Activated naive CD8-positive, alpha-beta T cell treated with anti-CD3 and anti-CD28 coated beads, Interleukin-2, amount 10 ng/mL, durations not matched to agents 7 days and 5 days (primary cell): ENCODE measurements around the gene TMEM92. TPM values are rescaled to one million over a fixed set of nuclear protein-coding genes. Genes with fewer than 3 reads are reported as not detected.

Experiments
- ATAC-seq: fragments of 150-1000 bp; cut with Tn5 transposase; one replicate; pipeline ENCODE4 v1.10.0; 2021; ENCODE audit warnings: low read depth, moderate library complexity
- POLR2A ChIA-PET: fragments of 350-600 bp; sonication (Branson Sonifier 250); formaldehyde crosslinking; loops from one replicate; lab custom pipeline; 2021; ENCODE audit warnings: antibody characterized with exemption; lab: Charles Lee
- DNase-seq: peaks from one replicate; pipeline ENCODE4 v3.0.0; 2021
- H3K27ac Mint-ChIP-seq: one replicate; pipeline ENCODE4 v1.8.0; 2022; ENCODE audit warnings: mild to moderate bottlenecking, mixed read lengths
- H3K27me3 Mint-ChIP-seq: one replicate; pipeline ENCODE4 v1.8.0; 2022; ENCODE audit warnings: mild to moderate bottlenecking, moderate library complexity, mixed read lengths
- H3K36me3 Mint-ChIP-seq: one replicate; pipeline ENCODE4 v1.8.0; 2021; ENCODE audit warnings: mild to moderate bottlenecking, mixed read lengths
- H3K4me1 Mint-ChIP-seq: one replicate; pipeline ENCODE4 v1.8.0; 2021; ENCODE audit warnings: mixed read lengths
- H3K4me3 Mint-ChIP-seq: one replicate; pipeline ENCODE4 v1.8.0; 2022; ENCODE audit warnings: mild to moderate bottlenecking, moderate library complexity, mixed read lengths
- H3K9me3 Mint-ChIP-seq: one replicate; pipeline ENCODE4 v1.8.0; 2021; ENCODE audit warnings: mixed read lengths
- total RNA-seq, 2 experiments: library from RNA; stranded (reverse); gene quantifications; one replicate each; pipeline ENCODE4 v1.2.3, GENCODE V29; 2021

TMEM92 gene
- total RNA-seq, 2 experiments from 2014 or later: not detected

GRCh38 chr17:50273654-50274040 lies 619 bp upstream of the TMEM92 start:
- no peaks in the 10 kb centered on the region for H3K9me3 Mint-ChIP-seq
- DNase-seq (peak; percentile 21), ATAC-seq (no peak)
- H3K36me3 Mint-ChIP-seq: no peaks in the 10 kb centered on the region
- H3K27ac Mint-ChIP-seq: no peak overlapping the region
- H3K4me3 Mint-ChIP-seq: peak overlapping the region; percentile 22
- H3K27me3 Mint-ChIP-seq: peaks cover 37% of the 10 kb centered on the region
- POLR2A ChIA-PET: interaction anchor here (1.0 kb wide), 2 partner anchors 72 to 74 kb away, joined by 3 to 4 read pairs; partner anchors contain the start of gene COL1A1
- H3K4me1 Mint-ChIP-seq: peaks cover 13% of the 10 kb centered on the region

GRCh38 chr17:50274897-50275221 lies 593 bp downstream of the TMEM92 start:
- DNase-seq (peak; percentile 20), ATAC-seq (no peak)
- Mint-ChIP-seq H3K9me3 (no peaks in the 10 kb centered on the region), H3K36me3 (no peaks in the 10 kb centered on the region), H3K27ac (no peak overlapping the region), H3K27me3 (peaks cover 39% of the 10 kb centered on the region), H3K4me1 (peaks cover 11% of the 10 kb centered on the region), H3K4me3 (no peak overlapping the region)
- POLR2A ChIA-PET: no interaction called here

- DNase-seq (peak; percentile 5), ATAC-seq (no peak)
- Mint-ChIP-seq H3K27me3 (peaks cover 39% of the 10 kb centered on the region), H3K27ac (no peak overlapping the region), H3K4me1 (peaks cover 11% of the 10 kb centered on the region), H3K4me3 (no peak overlapping the region), H3K9me3 (no peaks in the 10 kb centered on the region), H3K36me3 (no peaks in the 10 kb centered on the region)
- POLR2A ChIA-PET: no interaction called here
These were observed 1.0 kb downstream of the TMEM92 start for GRCh38 chr17:50275279-50275678.

GRCh38 chr17:50276588-50277356 lies 2.5 kb downstream of the TMEM92 start:
- POLR2A ChIA-PET: no interaction called here
- ATAC-seq (no peak), DNase-seq (no peak)
- H3K4me3 Mint-ChIP-seq: no peak overlapping the region
- H3K27ac Mint-ChIP-seq: no peak overlapping the region
- no peaks in the 10 kb centered on the region for H3K36me3 Mint-ChIP-seq
- H3K27me3 Mint-ChIP-seq: peaks cover 39% of the 10 kb centered on the region
- peaks cover 11% of the 10 kb centered on the region for H3K4me1 Mint-ChIP-seq
- no peaks in the 10 kb centered on the region for H3K9me3 Mint-ChIP-seq

- ATAC-seq: no peak
- H3K27me3 Mint-ChIP-seq: peaks cover 35% of the 10 kb centered on the region
- POLR2A ChIA-PET: no interaction called here
- H3K9me3 Mint-ChIP-seq: no peaks in the 10 kb centered on the region
- H3K36me3 Mint-ChIP-seq: no peaks in the 10 kb centered on the region
- no peak for DNase-seq
- no peak overlapping the region for H3K4me3 Mint-ChIP-seq
- peaks cover 11% of the 10 kb centered on the region for H3K4me1 Mint-ChIP-seq
- H3K27ac Mint-ChIP-seq: no peak overlapping the region
These were observed 3.1 kb downstream of the TMEM92 start for GRCh38 chr17:50277357-50277754.

GRCh38 chr17:50278526-50279180 lies 4.4 kb downstream of the TMEM92 start:
- Mint-ChIP-seq H3K27me3 (peaks cover 29% of the 10 kb centered on the region), H3K27ac (no peak overlapping the region), H3K4me3 (no peak overlapping the region), H3K4me1 (peaks cover 9% of the 10 kb centered on the region), H3K36me3 (no peaks in the 10 kb centered on the region), H3K9me3 (no peaks in the 10 kb centered on the region)
- DNase-seq (no peak), ATAC-seq (no peak)
- POLR2A ChIA-PET: no interaction called here

- no peaks in the 10 kb centered on the region for H3K9me3 Mint-ChIP-seq
- H3K27ac Mint-ChIP-seq: no peak overlapping the region
- H3K27me3 Mint-ChIP-seq: peaks cover 25% of the 10 kb centered on the region
These were observed 4.9 kb downstream of the TMEM92 start for GRCh38 chr17:50279181-50279526.

GRCh38 chr17:50279639-50280038 lies 5.4 kb downstream of the TMEM92 start:
- POLR2A ChIA-PET: no interaction called here
- Mint-ChIP-seq H3K27ac (no peak overlapping the region), H3K27me3 (peaks cover 21% of the 10 kb centered on the region), H3K36me3 (no peaks in the 10 kb centered on the region), H3K9me3 (no peaks in the 10 kb centered on the region), H3K4me3 (no peak overlapping the region), H3K4me1 (peaks cover 3% of the 10 kb centered on the region)
- DNase-seq (no peak), ATAC-seq (no peak)

More at GRCh38 chr17:50279181-50279526, 4.9 kb downstream of the TMEM92 start:
- no peak overlapping the region for H3K4me3 Mint-ChIP-seq
- H3K36me3 Mint-ChIP-seq: no peaks in the 10 kb centered on the region
- POLR2A ChIA-PET: no interaction called here
- no peak for DNase-seq
- H3K4me1 Mint-ChIP-seq: peaks cover 8% of the 10 kb centered on the region
- no peak for ATAC-seq

- no peaks in the 10 kb centered on the region for H3K36me3 Mint-ChIP-seq
- no peak overlapping the region for H3K27ac Mint-ChIP-seq
- peaks cover 16% of the 10 kb centered on the region for H3K27me3 Mint-ChIP-seq
- ATAC-seq (no peak), DNase-seq (no peak)
- H3K9me3 Mint-ChIP-seq: no peaks in the 10 kb centered on the region
- H3K4me3 Mint-ChIP-seq: no peak overlapping the region
- POLR2A ChIA-PET: no interaction called here
- peaks cover 1% of the 10 kb centered on the region for H3K4me1 Mint-ChIP-seq
These were observed 5.8 kb downstream of the TMEM92 start for GRCh38 chr17:50280068-50280467.

GRCh38 chr17:50280801-50281441 lies 6.7 kb downstream of the TMEM92 start:
- Mint-ChIP-seq H3K36me3 (no peaks in the 10 kb centered on the region), H3K4me3 (no peak overlapping the region), H3K27me3 (peaks cover 9% of the 10 kb centered on the region), H3K4me1 (peaks cover 1% of the 10 kb centered on the region), H3K27ac (no peak overlapping the region), H3K9me3 (no peaks in the 10 kb centered on the region)
- POLR2A ChIA-PET: no interaction called here
- ATAC-seq: no peak
- DNase-seq: no peak

- no peaks in the 10 kb centered on the region for H3K36me3 Mint-ChIP-seq
- H3K27me3 Mint-ChIP-seq: peaks cover 7% of the 10 kb centered on the region
- no peak overlapping the region for H3K27ac Mint-ChIP-seq
- no peak overlapping the region for H3K4me3 Mint-ChIP-seq
- DNase-seq: no peak
- H3K4me1 Mint-ChIP-seq: peaks cover 1% of the 10 kb centered on the region
- POLR2A ChIA-PET: no interaction called here
- ATAC-seq: no peak
- no peaks in the 10 kb centered on the region for H3K9me3 Mint-ChIP-seq
These were observed 7.6 kb downstream of the TMEM92 start for GRCh38 chr17:50281739-50282401.

- ATAC-seq (no peak), DNase-seq (no peak)
- peaks cover 1% of the 10 kb centered on the region for H3K4me1 Mint-ChIP-seq
- no peak overlapping the region for H3K4me3 Mint-ChIP-seq
- peaks cover 6% of the 10 kb centered on the region for H3K27me3 Mint-ChIP-seq
- H3K27ac Mint-ChIP-seq: no peak overlapping the region
- POLR2A ChIA-PET: no interaction called here
- no peaks in the 10 kb centered on the region for H3K9me3 Mint-ChIP-seq
- H3K36me3 Mint-ChIP-seq: no peaks in the 10 kb centered on the region
These were observed 9.0 kb downstream of the TMEM92 start for GRCh38 chr17:50283246-50283645.

- Mint-ChIP-seq H3K36me3 (no peaks in the 10 kb centered on the region), H3K4me3 (no peak overlapping the region), H3K27ac (no peak overlapping the region), H3K27me3 (peaks cover 6% of the 10 kb centered on the region), H3K9me3 (no peaks in the 10 kb centered on the region), H3K4me1 (peaks cover 1% of the 10 kb centered on the region)
- DNase-seq: no peak
- POLR2A ChIA-PET: no interaction called here
- ATAC-seq: no peak
These were observed 9.4 kb downstream of the TMEM92 start for GRCh38 chr17:50283714-50284113.
